GM18868 (cell line): ENCODE results near the gene ARVCF.

Source experiments
- ATAC-seq: cut with Tn5 transposase; IDR thresholded peaks from one replicate; pipeline ENCODE4 v1.9.1; 2021; ENCODE audit warnings: mild to moderate bottlenecking, moderate library complexity; ENCODE audit not compliant: unreplicated experiment

The ARVCF gene

GRCh38 chr22:19987394-19988306, 29.0 kb downstream of the ARVCF start:
- ATAC-seq, result no peak

DNA sequence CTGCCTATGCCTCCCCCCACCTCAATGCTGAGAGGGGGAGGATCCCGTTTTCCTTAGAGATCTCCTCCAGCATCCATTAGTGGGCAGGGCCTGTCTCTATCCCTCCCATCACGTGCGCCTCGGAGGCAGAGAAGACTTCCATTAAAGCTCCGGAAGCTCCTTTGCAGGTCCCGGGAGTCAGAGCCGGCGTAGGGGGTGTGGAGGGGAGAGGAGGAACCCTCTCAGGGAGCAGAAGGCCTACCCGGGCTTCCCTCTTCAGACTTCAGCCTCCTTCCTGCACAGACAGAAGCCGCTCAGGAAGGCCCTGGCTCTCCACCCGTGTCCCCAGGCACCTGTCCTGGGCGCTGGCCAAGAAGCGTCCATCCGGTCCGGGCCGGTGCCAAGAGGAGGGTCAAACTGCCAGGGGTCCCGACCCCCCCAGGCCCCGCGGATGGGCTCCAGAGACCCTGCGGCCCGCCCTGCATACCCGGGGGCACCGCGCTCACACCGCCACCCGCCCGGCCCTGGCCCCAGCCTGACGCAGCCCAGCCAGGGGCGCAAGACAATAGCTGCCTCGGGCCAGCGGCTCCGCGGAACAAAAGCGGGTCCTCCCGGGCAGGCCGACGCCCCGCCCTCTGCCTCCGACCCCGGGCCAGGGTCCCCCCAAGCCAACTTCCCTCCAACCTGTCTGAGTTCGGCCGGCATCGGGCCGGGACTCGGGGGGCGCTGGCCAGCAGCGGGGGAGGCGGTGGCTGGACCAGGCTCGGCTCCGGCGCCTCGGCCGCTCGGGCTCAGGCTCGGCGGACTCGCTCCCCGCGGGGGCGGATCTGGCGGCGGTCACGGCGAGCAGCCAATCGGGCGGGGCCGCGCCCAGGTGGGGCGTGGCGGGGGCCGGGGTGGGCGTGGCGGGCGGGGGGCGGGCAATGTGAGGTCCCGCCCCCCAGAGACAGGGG, 29.9 kb downstream of the ARVCF start:
- no peak for ATAC-seq

- no peak for ATAC-seq
Measured at GRCh38 chr22:19986011-19986409, 30.6 kb downstream of the ARVCF start.

DNA sequence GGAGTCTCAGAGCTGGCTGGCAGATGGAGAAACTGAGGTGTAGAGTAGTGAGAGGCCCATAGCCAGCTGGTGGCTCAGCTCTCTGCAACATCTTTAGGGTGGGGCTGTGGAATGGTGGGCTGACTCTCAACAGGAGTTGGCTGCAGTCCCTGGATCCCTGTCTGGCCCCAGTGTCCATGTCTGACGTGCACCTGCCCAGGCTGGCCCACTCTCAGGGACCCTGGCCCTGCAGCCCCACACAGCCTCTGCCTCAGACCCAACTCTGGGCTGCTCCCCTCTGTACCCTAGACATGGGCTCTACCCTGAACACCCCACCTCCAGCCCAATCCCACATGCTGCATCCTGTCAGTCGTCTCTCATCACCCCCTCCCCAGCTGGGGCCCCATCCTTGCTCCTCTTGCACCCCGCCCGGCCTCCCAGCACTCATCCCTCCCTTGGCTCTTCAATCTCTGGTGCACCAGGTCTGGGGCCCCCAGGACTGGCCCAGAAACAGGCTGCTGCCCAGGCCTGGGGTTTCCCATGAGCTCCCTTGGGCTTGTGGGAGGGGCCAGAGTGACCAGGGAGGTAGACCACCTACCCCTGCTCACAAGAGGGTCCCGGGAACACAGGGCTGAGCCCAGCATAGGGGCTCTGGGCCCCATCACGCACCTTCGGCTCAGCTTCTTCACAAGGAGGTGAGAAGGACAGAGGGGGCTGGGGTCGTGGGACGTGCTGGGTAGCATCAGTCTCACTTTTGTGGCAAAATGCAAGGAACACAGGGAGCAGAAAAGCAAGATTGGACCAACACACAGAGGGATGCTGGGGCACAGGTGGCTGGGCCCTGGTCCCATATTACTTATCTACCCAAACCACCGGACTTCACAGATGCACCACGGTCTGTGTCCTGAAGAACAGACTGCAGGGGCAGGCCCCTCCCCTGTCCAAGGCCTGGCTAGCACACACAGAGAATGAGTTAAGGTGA, 31.5 kb downstream of the ARVCF start:
- ATAC-seq, result no peak

- no peak for ATAC-seq
Measured at GRCh38 chr22:19984201-19984753, 32.3 kb downstream of the ARVCF start.

- no peak for ATAC-seq
Measured at GRCh38 chr22:19983741-19984140, 32.9 kb downstream of the ARVCF start.

- no peak for ATAC-seq
Measured at GRCh38 chr22:19982991-19983578, 33.5 kb downstream of the ARVCF start.

DNA sequence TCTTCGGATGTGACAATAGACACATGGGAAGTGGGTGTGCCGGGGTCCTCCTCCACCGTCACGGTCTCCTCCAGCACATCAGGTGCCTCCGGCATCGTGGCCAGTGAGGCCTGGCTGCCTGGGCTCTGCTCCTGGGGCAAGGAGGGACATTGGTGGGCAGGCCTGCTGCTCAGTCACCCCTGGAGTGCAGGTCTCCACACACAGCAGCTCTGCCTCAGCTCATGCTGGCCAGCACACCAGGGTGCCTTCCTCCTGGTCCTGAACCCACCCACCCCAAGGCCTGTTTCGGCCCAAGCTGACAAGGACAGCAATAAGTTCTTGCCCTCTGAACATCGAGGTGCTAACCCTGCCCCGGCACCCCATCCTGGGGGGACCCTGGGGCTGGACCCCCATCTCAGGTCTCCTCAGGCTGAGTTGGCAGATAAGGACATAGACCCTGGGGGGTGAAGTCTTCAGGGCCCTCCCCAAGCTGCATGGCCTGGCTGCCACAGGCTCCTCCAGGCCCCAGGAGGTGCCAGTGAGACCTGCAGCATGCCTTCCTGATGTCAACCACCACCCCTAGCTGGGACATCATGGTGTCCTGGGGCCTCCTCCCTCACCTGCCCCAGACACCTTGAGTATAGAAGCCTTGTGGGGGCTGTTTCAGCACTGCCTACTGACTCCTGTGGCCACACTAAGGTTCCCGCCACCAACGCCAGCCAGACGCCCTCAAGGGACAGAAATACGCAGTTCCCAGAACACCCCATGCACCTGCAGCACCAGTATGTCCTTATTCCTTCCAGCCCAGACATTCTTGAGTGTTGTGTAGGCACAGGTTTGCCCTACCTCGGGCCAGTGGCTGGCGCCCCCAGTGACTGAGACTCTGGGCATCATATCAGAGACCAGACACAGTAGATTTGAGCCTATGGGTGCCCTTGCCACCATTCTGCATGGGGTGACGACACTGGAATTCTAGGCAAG, 34.4 kb downstream of the ARVCF start:
- no peak for ATAC-seq

DNA sequence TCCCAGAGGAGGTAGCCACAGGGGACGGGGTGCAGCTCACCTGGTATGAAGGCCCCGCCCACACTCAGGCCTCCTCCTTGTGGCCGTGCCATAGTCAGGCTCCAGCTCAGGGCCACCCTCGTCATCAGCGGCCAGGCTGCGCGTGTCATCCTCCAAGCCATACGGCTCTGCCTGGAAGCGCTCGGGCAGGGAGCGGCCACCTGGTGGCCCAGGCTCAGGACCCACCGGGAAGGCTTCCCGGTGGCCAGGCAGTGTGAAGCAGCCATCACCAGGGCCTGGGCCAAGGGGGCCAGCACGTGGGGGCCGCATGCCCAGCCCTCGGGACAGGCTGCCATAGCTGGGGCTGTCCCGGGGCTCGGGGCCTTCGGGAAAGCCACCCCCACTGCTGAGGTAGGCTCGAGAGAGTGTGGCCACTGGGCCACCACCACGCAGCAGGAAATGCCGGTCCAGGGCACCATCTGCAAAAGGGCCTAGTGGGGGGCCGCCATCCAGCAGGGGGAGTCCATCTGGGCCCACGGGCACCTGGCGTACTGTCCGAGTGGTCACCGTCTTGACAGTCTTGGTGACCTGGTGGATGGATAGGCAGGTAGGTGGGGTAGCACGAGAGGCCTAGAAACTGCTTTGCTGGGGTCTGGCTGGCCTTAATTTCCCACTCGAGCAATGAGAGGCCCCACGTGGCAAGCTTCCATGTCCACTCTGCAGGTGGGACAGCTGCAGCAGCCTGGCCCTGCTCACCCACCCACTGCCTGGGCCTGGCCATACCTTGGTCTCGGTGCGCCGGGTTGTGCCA, 35.3 kb downstream of the ARVCF start:
- no peak for ATAC-seq

DNA sequence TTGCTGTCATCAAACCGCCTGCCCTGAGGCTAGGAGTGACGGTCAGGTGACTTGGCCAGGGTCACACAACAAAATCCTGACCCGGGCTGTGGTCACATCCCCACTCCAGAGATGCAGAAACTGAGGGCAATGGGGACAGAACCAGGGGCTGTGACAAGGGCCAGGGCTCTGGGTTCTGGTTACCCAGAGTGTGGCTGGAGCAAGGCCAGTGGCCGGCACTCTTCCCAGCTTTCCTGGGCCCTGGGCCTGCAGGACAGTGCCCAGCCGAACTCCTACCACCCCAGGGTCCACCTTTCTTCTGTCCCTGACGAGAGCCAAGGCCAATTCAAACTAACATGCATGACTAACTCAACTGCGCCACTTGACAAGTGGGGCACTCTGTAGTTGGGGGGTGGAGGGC, 35.9 kb downstream of the ARVCF start:
- ATAC-seq, result no peak

- no peak for ATAC-seq
Measured at GRCh38 chr22:19979712-19980493, 36.7 kb downstream of the ARVCF start.

DNA sequence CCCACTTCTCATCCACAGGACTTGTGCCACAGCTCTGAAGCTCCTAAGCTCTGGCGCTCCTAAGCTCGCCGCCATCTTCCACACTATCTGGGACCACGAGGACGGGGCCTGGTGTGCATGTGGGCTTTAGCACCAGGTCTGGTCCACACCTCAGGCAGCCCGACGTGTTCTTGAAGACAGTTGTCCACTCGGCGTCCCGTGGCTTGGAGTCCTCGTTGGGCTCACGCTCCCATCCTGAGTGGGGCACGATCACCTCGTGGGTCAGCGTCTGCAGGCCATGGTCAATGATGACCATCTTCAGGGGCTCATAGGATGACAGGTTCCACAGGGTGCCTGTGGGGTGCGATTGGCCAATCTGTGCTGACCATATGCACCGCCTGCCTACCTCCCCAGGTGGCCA, 37.9 kb downstream of the ARVCF start:
- no peak for ATAC-seq

DNA sequence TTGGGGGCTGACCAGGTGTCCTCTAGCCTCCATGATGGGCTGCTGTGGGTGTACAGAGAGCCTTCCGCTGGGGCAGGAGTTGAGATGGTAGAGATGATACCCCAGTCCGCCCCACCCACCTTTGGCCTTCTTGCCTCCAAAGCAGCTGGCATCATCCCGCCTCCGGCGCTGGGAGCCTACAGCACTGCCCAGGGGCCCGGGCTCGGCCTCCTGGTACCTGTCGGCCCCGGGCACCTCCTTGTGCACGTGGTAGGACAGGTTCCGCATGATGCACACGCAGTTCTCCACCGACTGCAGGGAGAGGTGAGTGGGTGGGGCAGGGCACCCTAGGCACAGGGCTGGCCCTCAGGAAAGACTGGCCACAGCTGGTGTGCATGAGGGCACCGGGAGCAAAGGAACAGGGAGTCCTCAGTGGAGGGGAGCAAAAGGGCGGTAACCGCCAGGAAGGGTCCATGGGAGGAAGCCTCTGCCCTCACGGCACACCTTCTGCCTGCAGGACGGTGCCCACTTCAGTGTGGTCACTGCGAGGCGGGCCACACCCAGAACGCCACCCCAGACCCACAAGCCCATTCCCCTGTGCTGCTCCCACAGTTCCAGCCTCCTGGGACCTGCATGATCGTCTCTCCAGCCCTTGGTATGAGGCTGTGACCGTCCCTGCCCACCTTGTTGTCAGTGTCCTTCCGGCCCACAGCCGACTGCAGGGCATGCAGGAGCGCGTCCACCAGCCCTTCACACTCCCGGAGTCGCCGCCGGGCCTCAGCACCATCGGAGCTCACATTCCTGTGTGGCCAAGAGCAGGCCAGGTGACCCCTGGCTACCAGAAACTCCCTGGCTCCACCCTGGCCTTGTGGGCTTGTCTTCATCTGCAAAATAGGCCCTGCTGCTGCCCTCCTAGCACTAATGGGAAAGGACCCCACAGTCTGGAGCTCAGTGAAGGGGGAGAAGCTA, 39.1 kb downstream of the ARVCF start:
- no peak for ATAC-seq

- ATAC-seq, result no peak
Measured at GRCh38 chr22:19976671-19977070, 40.0 kb downstream of the ARVCF start.

- no peak for ATAC-seq
Measured at GRCh38 chr22:19975707-19976035, 41.0 kb downstream of the ARVCF start.
